ENCODE data around the gene SAMD8. TPM values are rescaled to one million over a fixed set of nuclear protein-coding genes. Genes with fewer than 3 reads are reported as not detected.
"Not testable (repeated sequence)": the region's sequence is repeated elsewhere in the genome, so short reads cannot be mapped to it uniquely, and the experiment has no call there.

Gene SAMD8
- total RNA-seq, 1 donor from 2014 or later: 16.5 TPM

DNA sequence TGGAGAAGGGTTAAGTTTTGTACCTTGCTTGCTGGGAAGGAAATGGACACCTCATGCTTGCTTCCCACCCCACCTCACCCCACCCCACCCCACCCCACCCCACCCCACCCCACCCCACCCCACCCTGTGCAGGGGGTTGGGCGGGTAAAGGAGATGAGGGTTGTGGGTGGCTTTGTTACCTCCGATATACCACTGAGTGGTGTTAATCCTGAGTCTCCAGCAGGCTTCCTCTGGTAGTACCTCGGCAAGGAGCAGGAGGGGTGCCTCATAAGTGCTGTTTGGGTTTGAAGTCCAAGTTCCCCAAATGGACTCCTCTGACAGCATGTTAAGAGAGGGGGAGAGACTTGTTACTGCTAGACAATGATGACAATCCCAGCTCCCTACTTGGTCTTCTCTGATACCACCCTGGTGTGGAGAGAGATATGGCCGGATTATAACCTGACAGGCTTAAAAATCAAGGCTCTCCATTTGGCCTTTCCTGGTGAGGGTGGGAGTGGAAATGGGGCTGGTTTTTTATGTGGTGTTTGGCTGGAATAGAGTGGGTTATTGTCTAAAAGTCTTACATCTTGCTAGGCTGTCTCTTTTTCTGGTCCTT, 11.7 kb downstream of the SAMD8 start:
- Histone ChIP-seq H3K27me3 (no peaks in the 10 kb centered on the region), H3K9me3 (no peaks in the 10 kb centered on the region), H3K36me3 (peaks cover 4 to 19% of the 10 kb centered on the region in 2 donors), H3K4me3 (no peak overlapping the region), H3K27ac (no peak overlapping the region), H3K4me1 (peaks cover 0 to 8% of the 10 kb centered on the region in 2 donors)
- DNase-seq (ENCODE audit: low spot score in 2 of 2): no peak
- intact Hi-C loops (cut with DNase I): no loop called here
- no peak for TF ChIP-seq CTCF (IDR thresholded peaks at IDR 0.05)

DNA sequence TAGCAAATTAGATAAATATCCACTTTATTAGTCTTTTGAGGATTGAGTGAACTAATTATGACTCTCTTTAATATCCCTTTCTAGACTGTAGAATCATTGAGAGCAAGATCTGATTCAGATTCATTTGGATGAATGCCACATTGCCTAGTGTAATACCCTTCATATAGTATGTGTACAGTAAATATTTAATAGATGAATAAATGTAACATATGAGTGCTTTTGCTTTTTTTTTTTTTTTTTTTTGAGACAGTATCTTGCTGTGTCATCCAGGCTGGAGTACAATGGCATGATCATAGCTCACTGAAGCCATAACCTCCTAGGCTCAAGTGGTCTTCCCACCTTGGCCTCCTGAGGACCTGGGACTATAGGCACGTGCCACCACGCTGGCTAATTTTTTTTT, 14.8 kb downstream of the SAMD8 start:
- Histone ChIP-seq H3K9me3 (no peaks in the 10 kb centered on the region), H3K27ac (no peak overlapping the region), H3K27me3 (no peaks in the 10 kb centered on the region), H3K4me1 (peaks cover 0 to 5% of the 10 kb centered on the region in 2 donors), H3K36me3 (peaks cover 4 to 19% of the 10 kb centered on the region in 2 donors), H3K4me3 (no peak overlapping the region)
- TF ChIP-seq CTCF (IDR thresholded peaks at IDR 0.05): no peak
- intact Hi-C loops (cut with DNase I): no loop called here
- DNase-seq (ENCODE audit: low spot score in 2 of 2): no peak

GRCh38 chr10:75127471-75127870, 16.0 kb downstream of the SAMD8 start:
- H3K27me3 ChIP-seq: no peaks in the 10 kb centered on the region
- H3K36me3 ChIP-seq: peaks cover 4 to 19% of the 10 kb centered on the region in 2 donors
- no peak for DNase-seq (ENCODE audit: low spot score in 2 of 2)
- no peaks in the 10 kb centered on the region for H3K9me3 ChIP-seq
- H3K27ac ChIP-seq: peak overlapping the region in 1 of 2 donors; percentile 3
- TF ChIP-seq CTCF (IDR thresholded peaks at IDR 0.05): no peak
- intact Hi-C loops (cut with DNase I): no loop called here
- no peak overlapping the region for H3K4me3 ChIP-seq
- H3K4me1 ChIP-seq: peaks cover 0 to under 1% of the 10 kb centered on the region in 2 donors

DNA sequence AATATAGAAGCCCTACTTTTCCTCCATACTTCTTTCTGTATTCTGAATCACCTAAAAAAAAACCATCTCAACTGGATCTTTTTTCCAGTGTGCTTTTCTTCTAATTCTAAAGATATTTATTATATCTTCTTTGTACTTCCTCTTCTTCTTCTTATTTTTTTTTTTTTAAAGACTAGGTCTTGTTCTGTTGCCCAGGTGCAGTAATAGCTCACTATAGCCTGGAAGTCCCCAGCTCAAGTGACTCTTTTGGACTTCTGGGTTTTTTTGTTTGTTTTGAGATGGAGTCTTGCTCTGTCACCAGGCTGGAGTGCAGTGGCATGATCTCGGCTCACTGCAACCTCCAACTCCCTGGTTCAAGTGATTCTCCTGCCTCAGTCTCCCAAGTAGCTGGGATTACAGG, 17.5 kb downstream of the SAMD8 start:
- H3K27ac ChIP-seq; H3K27me3 ChIP-seq; H3K9me3 ChIP-seq; H3K4me1 ChIP-seq; DNase-seq (ENCODE audit: low spot score in 2 of 2); intact Hi-C loops (cut with DNase I); H3K4me3 ChIP-seq: not testable (repeated sequence)
- peaks cover 2 to 15% of the 10 kb centered on the region in 2 donors for H3K36me3 ChIP-seq

GRCh38 chr10:75129537-75129936, 18.1 kb downstream of the SAMD8 start:
- no peak overlapping the region for H3K4me3 ChIP-seq
- TF ChIP-seq CTCF (IDR thresholded peaks at IDR 0.05): no peak
- no peaks in the 10 kb centered on the region for H3K4me1 ChIP-seq
- DNase-seq (ENCODE audit: low spot score in 2 of 2): no peak
- H3K9me3 ChIP-seq: no peaks in the 10 kb centered on the region
- peaks cover 0 to 12% of the 10 kb centered on the region in 2 donors for H3K36me3 ChIP-seq
- no peaks in the 10 kb centered on the region for H3K27me3 ChIP-seq
- no peak overlapping the region for H3K27ac ChIP-seq
- intact Hi-C loops (cut with DNase I): no loop called here

DNA sequence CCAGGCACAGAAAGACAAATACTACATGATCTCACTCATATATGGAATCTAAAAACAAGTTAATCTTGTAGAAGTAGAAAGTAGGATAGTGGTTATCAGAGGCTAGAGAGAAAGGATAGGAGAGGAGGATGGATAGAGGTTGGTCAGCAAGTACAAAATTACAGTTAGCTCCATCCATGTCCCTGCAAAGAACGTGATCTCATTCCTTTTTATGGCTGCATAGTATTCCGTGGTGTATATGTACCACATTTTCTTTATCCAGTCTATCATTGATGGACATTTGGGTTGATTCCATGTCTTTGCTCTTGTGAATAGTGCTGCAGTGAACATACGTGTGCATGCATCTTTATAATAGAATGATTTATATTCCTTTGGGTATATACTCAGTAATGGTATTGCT, 22.2 kb downstream of the SAMD8 start:
- H3K9me3 ChIP-seq; H3K27ac ChIP-seq; H3K27me3 ChIP-seq; DNase-seq (ENCODE audit: low spot score in 2 of 2); H3K4me3 ChIP-seq; intact Hi-C loops (cut with DNase I); H3K36me3 ChIP-seq: not testable (repeated sequence)
- H3K4me1 ChIP-seq: peaks cover 0 to 10% of the 10 kb centered on the region in 2 donors

GRCh38 chr10:75136346-75136745, 24.9 kb downstream of the SAMD8 start:
- DNase-seq (ENCODE audit: low spot score in 2 of 2): no peak
- TF ChIP-seq CTCF (IDR thresholded peaks at IDR 0.05): no peak
- no peaks in the 10 kb centered on the region for H3K27me3 ChIP-seq
- no peak overlapping the region for H3K4me3 ChIP-seq
- no peak overlapping the region for H3K27ac ChIP-seq
- H3K4me1 ChIP-seq: peaks cover 0 to 10% of the 10 kb centered on the region in 2 donors
- intact Hi-C loops (cut with DNase I): no loop called here
- no peaks in the 10 kb centered on the region for H3K9me3 ChIP-seq
- H3K36me3 ChIP-seq: no peaks in the 10 kb centered on the region
